Ammon's horn (tissue), 1 donor: Measurements from ENCODE around the gene HAVCR2.
"Not testable (repeated sequence)": the region's sequence is repeated elsewhere in the genome, so short reads cannot be mapped to it uniquely, and the experiment has no call there.

Experiments
- DNase-seq: peaks from one replicate; pipeline ENCODE4 v3.0.0-alpha.2; 2016; ENCODE audit warnings: low spot score

The HAVCR2 gene

DNA sequence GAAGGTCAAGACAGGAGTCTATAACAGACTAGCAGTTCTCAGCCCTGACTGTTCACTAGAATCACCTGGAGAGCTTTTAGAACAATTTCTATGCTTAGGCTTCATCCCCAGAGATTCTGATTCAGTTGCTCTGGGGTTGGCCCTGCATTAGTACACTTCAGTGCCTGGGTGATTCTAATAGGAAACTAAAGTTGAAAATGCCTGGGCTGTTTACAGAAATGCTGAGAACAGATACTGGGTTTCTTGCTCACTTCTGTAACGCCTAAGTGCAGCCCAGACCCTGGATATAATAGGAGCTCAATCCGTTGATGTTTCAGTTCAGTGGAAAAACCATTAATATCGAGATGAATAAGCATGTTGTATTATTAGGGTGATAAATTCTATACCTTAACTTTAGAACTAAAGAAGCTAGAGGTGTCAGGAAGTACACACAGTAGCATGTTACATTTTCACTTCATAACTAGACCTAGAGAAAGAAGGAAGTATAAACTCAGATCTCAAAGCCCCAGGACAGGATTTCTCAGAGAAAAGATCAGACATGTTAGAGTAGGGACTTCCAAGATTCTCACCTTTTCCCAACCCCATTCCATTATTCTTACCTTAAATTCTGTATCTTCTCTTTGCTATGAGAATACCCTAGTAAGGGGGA is 20.4 kb downstream of the HAVCR2 start:
- no peak for DNase-seq

DNA sequence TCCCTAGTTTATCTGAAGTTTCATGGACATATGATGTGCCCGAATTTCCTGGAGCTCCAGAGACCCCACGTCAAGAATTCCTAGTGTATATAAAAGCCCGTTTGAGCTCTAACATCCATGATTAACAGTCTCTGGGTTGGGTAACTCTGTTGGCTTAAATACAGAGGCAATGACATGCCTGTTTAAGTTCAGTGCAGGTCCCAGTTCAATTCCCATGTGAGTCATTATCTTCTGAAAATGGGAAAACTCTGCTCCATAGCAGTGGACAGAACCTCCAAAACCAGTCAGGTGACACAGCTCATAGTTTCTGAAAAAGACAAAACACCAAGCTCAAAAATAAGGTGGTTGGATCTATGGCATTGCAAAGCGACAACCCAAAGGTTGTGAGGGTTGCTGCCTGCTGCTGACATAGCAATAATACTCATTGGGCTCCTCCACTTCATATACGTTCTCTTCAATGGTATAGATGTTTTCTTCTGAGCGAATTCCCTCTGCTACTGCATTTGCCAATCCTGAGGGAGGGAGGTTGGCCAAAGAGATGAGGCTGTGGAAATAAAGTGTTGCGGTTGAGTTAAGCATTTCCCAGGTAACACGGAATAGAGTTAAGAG is 22.0 kb downstream of the HAVCR2 start:
- DNase-seq, result no peak

DNA sequence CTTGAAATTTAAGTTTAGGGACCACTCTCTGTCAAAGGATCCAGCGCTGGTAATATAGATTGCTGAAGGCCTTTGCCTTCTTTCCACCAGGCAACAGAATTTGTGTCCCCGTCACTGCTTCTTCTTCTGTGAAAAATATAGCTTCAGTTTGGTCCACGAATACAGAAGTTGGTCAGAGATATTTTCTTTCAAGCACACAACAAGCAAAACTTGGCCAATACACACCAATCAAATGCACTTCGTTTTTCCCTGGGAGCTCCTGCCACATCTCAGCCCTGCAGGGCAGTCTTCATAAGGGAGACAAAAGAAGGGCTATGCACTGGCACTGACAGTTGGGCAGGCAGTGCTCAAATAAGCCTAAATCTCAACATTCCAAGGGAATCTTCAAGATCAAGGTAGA is 22.9 kb downstream of the HAVCR2 start:
- DNase-seq, result peak; percentile 48

DNA sequence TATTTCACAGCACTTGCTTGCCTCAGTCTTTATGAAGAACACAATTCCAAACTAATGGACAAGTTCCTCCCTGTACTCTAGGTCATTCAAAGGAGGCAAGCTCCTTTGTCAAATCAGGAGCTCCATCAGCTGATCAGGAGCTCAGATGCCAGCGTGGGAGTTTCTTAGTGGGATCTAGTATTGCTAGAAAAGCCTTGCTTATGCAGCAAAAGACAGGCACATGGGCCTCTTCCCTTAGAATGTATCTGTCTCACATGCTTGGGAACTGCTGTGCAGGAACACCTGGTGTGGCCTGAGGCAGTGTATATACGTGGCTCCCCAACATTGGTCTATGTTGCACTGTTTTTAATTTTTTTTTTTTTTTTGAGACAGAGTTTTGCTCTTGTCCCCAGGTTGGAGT is 28.6 kb downstream of the HAVCR2 start:
- no peak for DNase-seq

DNA sequence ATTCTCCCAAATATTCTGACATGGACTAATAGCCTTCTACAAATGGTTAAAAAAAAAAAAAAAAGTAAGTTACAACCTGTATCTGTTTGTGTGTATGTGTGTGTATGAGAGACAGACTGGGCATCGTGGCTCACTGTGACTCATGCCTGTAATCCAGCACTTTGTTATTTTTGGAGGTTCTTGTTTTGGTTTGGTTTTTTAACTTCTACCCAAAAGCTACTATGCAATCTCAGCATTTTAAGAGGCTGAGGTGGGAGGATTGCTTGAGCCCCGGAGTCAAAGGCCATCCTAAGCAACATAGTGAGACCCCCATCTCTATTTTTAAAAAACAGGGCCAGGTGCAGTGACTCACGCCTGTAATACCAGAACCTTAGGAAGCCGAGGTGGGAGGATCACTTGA is 32.3 kb downstream of the HAVCR2 start:
- peak; percentile 49 for DNase-seq

DNA sequence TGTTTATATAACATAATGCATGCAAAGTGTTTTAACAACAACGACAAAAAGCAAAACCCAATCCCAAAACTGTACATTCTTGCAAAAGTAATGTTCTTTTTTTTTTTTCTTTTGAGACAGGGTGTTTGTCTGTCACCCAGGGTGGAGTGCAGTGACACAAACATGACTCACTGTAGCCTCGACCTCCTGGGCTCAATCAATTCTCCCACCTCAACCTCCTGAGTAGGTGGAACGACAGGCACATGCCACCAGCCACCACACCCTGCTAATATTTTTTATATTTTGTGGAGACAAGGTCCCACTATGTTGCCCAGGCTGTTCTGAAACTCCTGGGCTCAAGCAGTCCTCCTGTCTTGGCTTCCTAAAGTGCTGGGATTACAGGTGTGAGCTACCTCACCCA is 36.3 kb downstream of the HAVCR2 start:
- no peak for DNase-seq

DNA sequence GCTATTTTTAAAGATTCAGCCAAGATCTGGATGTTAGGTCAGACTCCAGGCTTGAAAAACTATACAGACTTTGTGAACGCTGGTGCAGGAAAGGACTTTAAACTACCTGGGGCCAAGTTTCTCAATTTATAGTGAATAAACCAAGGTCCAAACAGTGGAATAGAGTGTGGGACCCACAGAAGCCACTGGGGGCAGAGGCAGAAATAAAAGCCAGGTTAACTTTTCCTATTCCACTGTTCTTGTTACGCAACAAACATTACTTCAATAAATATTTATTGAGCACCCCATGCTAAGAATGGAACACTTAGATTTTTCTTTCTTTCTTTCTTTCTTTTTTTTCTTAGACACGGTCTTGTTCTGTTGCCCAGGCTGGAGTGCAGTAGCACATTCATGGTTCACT is 38.9 kb downstream of the HAVCR2 start:
- no peak for DNase-seq

DNA sequence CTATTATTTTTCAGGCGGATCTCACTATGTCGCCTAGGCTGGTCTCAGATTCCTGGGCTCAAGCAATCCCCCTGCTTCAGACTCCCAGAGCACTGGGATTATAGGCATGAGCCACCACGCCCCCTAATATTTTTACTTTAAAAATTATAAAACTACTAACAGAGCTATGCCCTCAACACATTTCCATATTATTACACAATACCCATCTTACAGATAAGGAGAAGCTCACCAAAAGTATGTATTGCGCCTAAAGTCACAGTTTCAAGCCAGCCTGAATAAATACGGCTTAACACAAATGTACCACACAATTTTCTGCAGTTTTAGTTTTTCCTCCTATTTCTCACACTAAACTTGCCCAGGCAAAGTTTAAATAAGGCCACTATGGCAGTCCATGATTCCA is 40.1 kb downstream of the HAVCR2 start:
- no peak for DNase-seq

DNA sequence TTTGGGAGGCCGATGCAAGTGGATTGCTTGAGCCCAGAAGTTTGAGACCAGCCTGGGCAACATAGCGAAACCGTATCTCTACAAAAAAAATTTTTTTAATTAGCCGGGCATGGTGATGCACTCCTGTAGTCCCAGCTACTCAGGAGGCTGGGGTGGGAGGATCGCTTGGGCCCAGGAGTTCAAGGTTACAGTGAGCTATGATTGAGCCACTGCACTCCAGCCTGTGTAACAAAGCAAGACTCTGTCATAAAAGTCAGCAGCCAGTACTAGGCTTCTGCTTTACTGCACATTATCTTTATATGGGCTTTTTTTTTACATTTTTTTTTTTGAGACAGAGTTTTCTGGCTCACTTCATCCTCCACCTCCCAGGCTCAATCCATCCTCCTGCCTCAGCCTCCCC is 40.5 kb downstream of the HAVCR2 start:
- no peak for DNase-seq

DNA sequence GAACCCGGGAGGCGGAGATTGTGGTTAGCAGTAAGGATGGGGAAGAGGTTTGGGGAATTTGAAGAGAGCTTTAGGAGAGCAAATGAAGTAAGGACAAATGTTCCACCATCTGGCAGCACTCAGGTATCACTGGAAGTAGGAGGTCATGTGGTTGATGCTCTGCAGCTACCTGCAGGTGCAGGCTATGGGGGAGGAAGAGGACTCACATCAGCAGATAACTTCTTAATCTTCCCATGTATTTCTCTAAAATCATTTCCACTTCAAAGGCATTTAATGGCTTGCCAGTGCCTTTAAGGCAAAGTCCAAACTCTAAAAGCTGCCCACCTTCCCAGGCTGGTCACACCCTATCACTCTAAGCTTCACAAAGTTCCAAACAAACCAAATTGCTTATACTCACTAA is 41.8 kb downstream of the HAVCR2 start:
- no peak for DNase-seq

DNA sequence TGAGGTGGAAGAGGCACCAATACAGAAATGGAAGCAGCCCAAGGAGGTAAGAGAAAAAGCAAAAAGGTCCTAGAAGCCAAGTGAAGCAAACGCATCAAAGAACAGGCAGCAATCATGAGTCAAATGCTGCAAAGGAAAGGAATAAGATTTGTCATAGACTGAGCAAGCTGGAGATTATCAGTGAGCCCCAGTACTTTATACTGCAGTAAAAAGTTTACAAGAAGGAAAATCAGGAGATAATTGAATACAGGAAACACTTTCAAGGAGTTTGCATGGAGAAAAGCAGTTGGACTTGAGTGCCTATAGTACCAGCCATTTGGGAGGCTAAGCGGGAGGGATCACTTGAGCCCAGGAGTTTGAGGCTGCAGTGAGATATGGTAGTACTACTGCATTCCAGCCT is 42.8 kb downstream of the HAVCR2 start:
- DNase-seq, result no peak

DNA sequence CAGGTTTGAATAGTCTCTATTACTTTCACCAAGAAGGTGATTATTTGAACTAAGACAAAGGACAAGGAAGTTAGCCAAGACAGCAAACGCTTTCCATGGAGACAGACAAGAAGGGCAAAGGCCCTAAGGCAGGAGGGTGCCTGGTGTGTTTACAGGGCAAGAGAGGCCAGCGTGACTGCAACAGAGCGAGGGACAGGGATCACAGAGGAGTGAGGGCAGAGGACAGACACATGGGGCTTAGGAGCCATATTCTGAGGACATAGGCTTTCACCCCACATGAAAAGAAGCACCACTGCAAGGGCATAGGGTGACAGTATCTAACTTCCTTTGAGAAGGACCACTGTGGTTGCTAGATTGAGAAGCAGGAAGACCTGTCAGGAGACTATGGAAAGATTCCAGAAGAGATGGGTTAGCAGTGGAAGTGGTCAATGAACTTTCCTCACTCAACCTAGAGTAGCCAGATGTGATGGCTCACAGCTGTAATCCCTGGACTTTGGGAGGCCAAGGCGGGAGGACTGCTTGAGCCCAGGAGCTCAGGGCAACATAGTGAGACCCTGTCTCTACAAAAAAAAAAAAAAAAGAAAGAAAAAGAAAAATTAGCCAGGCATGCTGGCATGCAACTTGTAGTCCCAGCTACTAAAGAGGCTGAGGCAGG is 44.9 kb downstream of the HAVCR2 start:
- no peak for DNase-seq

DNA sequence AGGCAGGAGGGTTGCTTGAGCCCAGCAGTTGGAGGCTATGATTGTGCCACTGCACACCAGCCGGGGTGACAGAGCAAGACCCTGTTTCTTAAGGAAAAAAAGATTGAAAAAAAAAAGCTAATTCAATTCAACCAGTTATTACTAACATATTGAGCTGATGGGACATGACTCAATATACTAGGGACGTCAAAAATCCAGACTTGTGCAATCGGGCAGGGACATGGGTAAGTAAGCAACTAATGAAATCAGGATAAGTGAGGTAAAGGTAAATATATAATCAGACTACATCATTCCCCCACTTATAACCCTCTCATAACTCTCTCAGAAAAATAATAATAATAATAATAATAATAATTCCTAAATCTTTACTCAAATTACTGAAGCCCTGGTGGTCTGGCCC is 49.0 kb downstream of the HAVCR2 start:
- DNase-seq, result no peak

DNA sequence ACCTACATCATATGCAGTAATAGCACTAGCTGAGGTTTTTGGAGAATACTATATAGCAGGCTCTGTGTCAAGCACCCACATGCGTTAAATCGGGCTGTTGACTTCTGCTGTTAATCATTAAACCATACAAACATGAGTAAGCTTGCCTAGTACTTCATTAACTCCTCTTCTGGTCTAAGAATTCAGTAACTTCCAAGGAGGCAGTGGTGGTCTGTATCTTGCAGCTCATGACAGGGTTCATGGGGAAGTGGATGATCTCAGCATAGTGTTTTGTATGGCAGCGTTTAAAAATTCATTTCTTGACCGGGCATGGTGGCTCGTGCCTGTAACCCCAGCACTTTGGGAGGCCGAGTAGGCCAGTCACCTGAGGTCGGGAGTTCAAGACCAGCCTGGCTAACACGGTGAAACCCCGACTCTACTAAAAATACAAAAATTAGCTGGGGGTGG is 49.7 kb downstream of the HAVCR2 start, which contains the start of gene HAVCR1:
HAVCR1 (minus strand) TSS at position 24 of the 447 bp plus-strand sequence. CDS start 1,173 bp downstream, outside the sequence.
- DNase-seq, result no peak

DNA sequence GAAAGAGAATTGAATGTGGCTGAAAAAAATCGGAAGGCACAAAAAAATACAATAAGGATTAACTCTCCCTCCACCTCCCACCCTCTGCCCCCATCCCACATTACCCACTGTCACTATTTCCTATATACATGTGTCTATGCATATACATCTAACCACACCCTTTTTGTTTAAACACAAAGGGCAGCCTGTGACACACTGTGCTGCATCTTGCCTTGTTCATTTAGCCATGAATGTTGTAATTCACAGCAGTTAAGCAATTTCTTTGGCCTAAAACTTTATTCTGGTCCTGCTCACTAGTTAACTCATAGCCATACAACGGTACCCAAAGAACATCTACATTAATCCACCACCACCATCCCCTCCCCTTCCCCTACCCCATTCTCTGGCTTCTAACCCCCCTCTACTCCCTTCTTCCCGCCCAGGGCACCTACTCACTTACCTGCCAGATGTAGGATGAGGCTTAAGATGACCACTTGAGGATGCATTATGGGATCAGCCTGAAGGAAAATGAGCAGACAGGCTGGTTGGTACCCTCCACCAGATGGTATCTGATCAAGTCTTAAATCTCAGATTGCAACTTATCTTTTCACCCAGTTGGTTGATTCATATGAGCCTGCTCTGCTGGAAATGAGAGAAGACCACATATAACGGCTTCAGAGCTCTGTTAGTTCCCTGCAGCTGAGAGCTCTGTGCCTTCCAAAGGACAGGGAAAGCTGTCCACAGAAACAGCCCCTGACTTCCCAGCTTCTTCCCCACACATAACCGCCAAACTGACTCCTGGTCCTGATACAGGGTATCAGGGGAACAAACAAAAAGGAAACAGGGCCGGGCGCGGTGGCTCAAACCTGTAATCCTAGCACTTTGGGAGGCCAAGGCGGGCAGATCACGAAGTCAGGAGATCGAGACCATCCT is 51.1 kb downstream of the HAVCR2 start:
- no peak for DNase-seq

DNA sequence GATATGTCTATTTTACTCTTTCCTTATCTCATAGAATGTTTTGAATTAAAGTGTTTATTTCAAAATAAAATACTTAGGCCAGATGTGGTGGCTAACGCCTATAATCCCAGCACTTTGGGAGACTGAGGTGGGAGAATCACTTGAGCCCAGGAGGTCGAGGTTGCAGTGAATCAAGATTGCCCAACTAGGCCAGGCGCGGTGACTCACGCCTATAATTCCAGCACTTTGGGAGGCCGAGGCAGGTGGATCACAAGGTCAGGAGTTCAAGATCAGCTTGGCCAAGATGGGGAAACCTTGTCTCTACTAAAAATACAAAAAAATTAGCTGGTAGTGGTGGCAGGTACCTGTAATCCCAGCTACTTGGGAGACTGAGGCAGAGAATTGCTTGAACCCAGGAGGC is 52.0 kb downstream of the HAVCR2 start:
- DNase-seq, result not testable (repeated sequence)

DNA sequence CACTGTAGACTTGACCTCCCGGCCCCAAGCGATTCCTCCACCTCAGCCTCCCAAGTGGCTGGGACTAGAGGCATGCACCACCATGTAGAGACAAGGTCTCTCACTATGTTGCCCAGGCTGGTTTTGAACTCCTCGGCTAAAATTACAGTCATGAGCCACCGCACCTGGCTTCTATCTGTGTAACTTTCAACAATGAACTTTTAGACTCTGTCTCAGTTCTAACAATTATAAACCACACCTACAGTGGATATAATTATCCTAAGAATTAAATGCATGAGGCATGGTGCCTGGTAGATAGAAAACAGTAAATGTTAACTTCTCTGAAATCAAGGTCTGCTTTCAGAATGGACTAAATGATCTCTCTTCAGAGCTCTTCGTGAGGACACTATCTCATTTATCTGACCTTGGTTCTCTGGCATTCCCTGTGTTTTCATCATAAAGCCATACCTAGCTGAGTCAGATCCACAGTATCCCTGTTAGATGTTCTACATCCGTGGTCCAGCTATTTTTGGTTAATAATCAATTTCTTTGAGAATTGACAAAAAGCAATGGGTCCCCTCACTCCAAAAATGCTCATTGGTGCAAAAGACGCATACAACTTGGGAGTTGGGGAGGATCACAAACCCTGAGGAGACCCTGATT is 57.1 kb downstream of the HAVCR2 start:
- no peak for DNase-seq

DNA sequence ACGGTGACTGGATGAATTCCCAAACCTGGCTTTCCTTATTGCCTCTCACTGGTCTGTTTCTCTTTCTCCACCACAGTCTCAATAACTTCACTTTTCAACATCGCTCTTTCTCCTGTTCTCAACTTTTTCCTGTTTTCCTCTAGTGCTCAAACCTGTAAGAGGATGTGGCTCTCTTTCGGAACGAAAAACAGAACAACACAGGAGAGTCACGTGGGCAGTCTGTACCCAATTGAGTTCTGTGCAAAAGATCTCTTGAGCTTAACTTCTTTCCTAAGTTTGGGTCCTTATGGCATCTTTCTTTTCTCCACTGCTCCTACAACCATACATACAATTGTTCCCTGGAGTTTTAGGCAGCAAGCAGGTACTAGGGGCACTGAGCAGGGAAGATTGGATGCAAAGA is 58.8 kb downstream of the HAVCR2 start:
- DNase-seq, result peak; percentile 27

DNA sequence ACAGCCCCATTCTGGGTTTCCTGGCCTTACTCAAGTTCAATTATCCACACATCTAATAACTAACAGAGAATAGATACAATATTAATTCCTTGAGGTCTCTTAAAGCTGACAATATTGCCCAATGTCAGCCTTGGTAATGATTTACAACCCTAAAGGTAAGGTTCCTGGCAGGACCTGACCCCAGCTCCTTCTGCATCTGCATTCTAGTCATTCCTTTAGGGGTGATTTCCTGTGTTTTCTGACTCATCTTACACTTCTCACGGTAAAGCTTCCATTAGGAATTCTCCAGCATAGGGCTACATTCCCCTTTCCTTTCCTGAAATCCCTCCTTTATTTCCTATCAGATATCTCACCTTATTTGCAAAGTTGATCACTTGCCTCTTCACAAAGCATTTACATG is 59.2 kb downstream of the HAVCR2 start:
- DNase-seq, result no peak

DNA sequence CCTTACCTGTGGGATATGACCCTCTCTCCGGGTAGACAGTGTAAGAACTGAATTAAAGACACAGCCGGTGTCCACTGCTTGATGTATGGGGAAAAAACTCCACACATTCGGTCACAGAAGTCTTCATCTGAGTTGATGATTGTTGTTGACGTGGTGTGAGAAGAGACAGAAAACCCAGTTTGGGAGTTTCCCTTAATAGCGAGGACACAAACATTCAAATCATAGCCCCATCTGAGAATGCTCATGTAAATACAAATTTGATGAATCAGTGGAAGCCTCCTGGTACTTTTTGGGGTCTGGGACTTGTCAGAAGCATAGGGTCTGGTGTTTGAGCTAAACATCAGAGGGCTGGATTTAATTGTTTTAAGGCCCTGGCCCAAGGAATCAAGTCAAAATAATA is 60.9 kb downstream of the HAVCR2 start:
- no peak for DNase-seq

DNA sequence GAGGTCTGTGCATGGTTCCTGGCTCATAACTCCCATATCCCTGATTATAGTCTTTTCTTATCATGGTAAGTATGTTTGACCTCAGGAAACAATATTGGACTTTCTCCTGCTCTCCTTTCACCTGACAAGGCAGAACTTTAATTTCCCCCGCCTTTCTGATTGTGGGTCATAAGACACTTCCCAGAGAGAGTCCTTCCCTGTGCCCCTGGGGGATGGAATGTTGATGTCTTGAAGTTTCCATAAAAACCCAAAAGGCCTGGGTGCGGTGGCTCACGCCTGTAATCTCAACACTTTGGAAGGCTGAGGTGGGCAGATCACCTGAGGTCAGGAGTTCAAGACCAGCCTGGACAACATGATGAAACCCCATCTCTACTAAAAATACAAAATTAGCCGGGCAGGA is 61.8 kb downstream of the HAVCR2 start:
- not testable (repeated sequence) for DNase-seq

DNA sequence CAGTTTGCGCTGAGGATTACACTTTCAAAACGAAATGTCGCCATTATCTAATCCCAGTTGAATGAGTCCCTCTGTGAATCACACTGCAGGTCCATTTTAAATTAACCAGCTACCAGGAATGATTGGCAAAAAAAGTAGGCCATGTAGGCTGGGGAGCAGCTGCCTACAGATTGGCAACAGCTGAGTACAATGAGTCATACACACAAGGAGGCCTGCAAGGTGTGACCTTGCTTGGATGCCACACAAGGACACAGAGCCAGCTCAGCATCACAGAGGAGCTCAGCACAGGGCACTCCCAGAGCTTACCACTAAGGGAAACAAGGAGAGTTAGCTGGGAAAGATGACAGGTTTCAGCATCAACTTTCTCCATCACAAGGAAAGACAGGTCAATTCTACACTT is 62.8 kb downstream of the HAVCR2 start:
- DNase-seq, result peak; percentile 7
